ENCODE data around the gene DHRS1. TPM values are rescaled to one million over a fixed set of nuclear protein-coding genes. Genes with fewer than 3 reads are reported as not detected.

Gene DHRS1
- total RNA-seq, 2 donors from 2014 or later = 14.0 to 17.9 TPM

- DNase-seq (ENCODE audit: low spot score) = no peak
- intact Hi-C loops (cut with DNase I) = no loop called here
Measured at GRCh38 chr14:24272467-24272866, 27.1 kb downstream of the DHRS1 start.

GRCh38 chr14:24271834-24272263, 27.7 kb downstream of the DHRS1 start:
- intact Hi-C loops (cut with DNase I) = no loop called here
- DNase-seq (ENCODE audit: low spot score) = no peak

- intact Hi-C loops (cut with DNase I) = no loop called here
Measured at GRCh38 chr14:24271134-24271833, 28.3 kb downstream of the DHRS1 start, which contains the start of gene RABGGTA. TSS of gene RABGGTA (minus strand) at chr14:24271597. CDS start at chr14:24271115, 482 bp downstream.

GRCh38 chr14:24270537-24271133, 28.9 kb downstream of the DHRS1 start:
- intact Hi-C loops (cut with DNase I) = no loop called here

More at GRCh38 chr14:24271134-24271833, 28.3 kb downstream of the DHRS1 start, which contains the start of gene RABGGTA:
- peak; percentile 96 for DNase-seq (ENCODE audit: low spot score)

GRCh38 chr14:24269910-24270536, 29.6 kb downstream of the DHRS1 start:
- DNase-seq (ENCODE audit: low spot score) = no peak
- intact Hi-C loops (cut with DNase I) = no loop called here

More at GRCh38 chr14:24270537-24271133, 28.9 kb downstream of the DHRS1 start:
- no peak for DNase-seq (ENCODE audit: low spot score)

GRCh38 chr14:24269368-24269767, 30.2 kb downstream of the DHRS1 start:
- intact Hi-C loops (cut with DNase I) = no loop called here

GRCh38 chr14:24268225-24268624, 31.4 kb downstream of the DHRS1 start:
- intact Hi-C loops (cut with DNase I) = no loop called here
- DNase-seq (ENCODE audit: low spot score) = no peak

More at GRCh38 chr14:24269368-24269767, 30.2 kb downstream of the DHRS1 start:
- DNase-seq (ENCODE audit: low spot score) = no peak

- intact Hi-C loops (cut with DNase I) = no loop called here
- DNase-seq (ENCODE audit: low spot score) = no peak
Measured at GRCh38 chr14:24267516-24267915, 32.1 kb downstream of the DHRS1 start.

GRCh38 chr14:24266344-24267244, 33.0 kb downstream of the DHRS1 start:
- no peak for DNase-seq (ENCODE audit: low spot score)
- intact Hi-C loops (cut with DNase I) = no loop called here

- DNase-seq (ENCODE audit: low spot score) = peak; percentile 74
- intact Hi-C loops (cut with DNase I) = no loop called here
Measured at GRCh38 chr14:24264298-24264697, 35.3 kb downstream of the DHRS1 start.

GRCh38 chr14:24263848-24264247, 35.7 kb downstream of the DHRS1 start:
- intact Hi-C loops (cut with DNase I) = no loop called here

GRCh38 chr14:24262821-24263733, 36.5 kb downstream of the DHRS1 start, which contains the start of gene TGM1:
TSS of gene TGM1 (minus strand) at chr14:24263177. CDS start at chr14:24262352, 825 bp downstream.
- intact Hi-C loops (cut with DNase I) = no loop called here
- peak; percentile 68 for DNase-seq (ENCODE audit: low spot score)

More at GRCh38 chr14:24263848-24264247, 35.7 kb downstream of the DHRS1 start:
- DNase-seq (ENCODE audit: low spot score) = no peak

- DNase-seq (ENCODE audit: low spot score) = peak; percentile 76
- intact Hi-C loops (cut with DNase I) = no loop called here
Measured at GRCh38 chr14:24261969-24262327, 37.6 kb downstream of the DHRS1 start.

- intact Hi-C loops (cut with DNase I) = no loop called here
- DNase-seq (ENCODE audit: low spot score) = peak; percentile 47
Measured at GRCh38 chr14:24261256-24261968, 38.2 kb downstream of the DHRS1 start.

- peak; percentile 31 for DNase-seq (ENCODE audit: low spot score)
- intact Hi-C loops (cut with DNase I) = no loop called here
Measured at GRCh38 chr14:24260780-24261157, 38.8 kb downstream of the DHRS1 start.

- intact Hi-C loops (cut with DNase I) = no loop called here
- peak; percentile 62 for DNase-seq (ENCODE audit: low spot score)
Measured at GRCh38 chr14:24260026-24260779, 39.4 kb downstream of the DHRS1 start.
